NT2/D1 (cell line): ENCODE data around the gene LPIN3.

Experiments used
- SUZ12 ChIP-seq: IDR thresholded peaks from 2 replicates; pipeline ENCODE4 v1.6.1; 2011; ENCODE audit not compliant: insufficient read length, insufficient read depth; ENCODE audit errors: extremely low read depth
- YY1 ChIP-seq: IDR thresholded peaks from 2 replicates; pipeline ENCODE4 v1.6.1; 2011; ENCODE audit not compliant: insufficient read length, insufficient read depth
- ZNF274 ChIP-seq: IDR thresholded peaks from 2 replicates; pipeline ENCODE4 v1.6.1; 2011; ENCODE audit warnings: mild to moderate bottlenecking, low read depth, low read length

DNA sequence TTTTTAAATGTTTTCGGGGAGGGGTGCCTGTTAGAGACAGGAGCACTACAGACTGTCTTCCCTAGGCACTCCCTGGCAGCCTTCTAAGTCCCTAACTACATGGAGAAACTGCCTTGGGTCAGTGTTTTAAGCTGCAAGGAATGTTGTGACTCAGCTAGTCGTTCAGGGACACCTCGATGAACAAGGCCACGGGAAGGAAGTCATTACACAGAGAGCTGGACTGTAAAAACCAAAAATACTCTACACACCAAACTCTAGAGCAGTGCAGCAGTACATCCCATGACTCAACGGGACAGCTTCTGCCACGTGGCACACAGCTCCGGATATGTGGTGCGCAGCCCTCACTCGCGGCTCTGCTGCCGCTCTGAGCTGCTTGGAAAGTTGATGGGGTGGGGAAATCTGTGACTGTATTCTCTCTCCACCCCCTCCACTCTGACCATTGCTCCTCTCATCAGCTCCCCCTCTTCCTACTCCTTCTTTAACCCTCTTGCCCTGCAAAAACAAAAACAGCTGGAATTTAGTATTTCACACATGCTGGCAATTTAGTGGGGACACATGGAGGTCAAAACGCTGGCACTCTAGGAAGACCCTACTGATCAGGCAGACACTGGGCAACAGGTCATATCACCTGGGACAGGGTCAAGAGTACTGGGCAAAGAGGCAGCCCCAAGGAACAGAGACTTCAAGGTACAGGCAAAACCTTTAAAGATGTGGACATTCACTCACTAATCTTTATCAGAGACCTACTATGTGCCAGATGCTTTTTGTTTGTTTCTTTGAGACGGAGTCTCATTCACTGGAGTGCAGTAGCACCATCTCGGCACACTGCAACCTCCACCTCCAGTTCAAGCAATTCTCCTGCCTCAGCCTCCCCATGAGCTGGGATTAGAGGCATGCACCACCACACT is 10.9 kb upstream of the LPIN3 start:
- TF ChIP-seq ZNF274 (no peak), YY1 (no peak), SUZ12 (no peak)
